HepG2 (cell line): ENCODE measurements around the gene FOXR1. TPM values are rescaled to one million over a fixed set of nuclear protein-coding genes. Genes with fewer than 3 reads are reported as not detected.

Source experiments
- BRCA1 ChIP-seq: sonication (generic); formaldehyde crosslinking; IDR thresholded peaks from 2 replicates; pipeline ENCODE4 v1.4.0; 2020; ENCODE audit warnings: missing genetic modification reagents
- EEA1 ChIP-seq: sonication (generic); formaldehyde crosslinking; IDR thresholded peaks from 2 replicates; pipeline ENCODE4 v1.5.1; 2020; ENCODE audit warnings: mild to moderate bottlenecking, missing genetic modification reagents, borderline replicate concordance
- GABPB1 ChIP-seq: IDR thresholded peaks from 2 replicates; pipeline ENCODE4 v1.6.1; 2016; ENCODE audit warnings: mild to moderate bottlenecking, missing genetic modification reagents, moderate library complexity, missing compliant biosample characterization
- HES4 ChIP-seq: sonication (generic); formaldehyde crosslinking; IDR thresholded peaks from 2 replicates; pipeline ENCODE4 v1.9.0; 2021; ENCODE audit warnings: mild to moderate bottlenecking, missing genetic modification reagents, borderline replicate concordance
- HMGXB3 ChIP-seq: sonication (generic); formaldehyde crosslinking; IDR thresholded peaks from 2 replicates; pipeline ENCODE4 v1.4.0; 2020; ENCODE audit warnings: missing genetic modification reagents, borderline replicate concordance
- HNF1B ChIP-seq: sonication (generic); formaldehyde crosslinking; IDR thresholded peaks from 2 replicates; pipeline ENCODE4 v1.5.1; 2020; ENCODE audit warnings: mild to moderate bottlenecking, moderate library complexity, missing genetic modification reagents
- IRF1 ChIP-seq: sonication (generic); formaldehyde crosslinking; IDR thresholded peaks from 2 replicates; pipeline ENCODE4 v1.4.0; 2020; ENCODE audit warnings: low read depth, mild to moderate bottlenecking, missing genetic modification reagents
- JUN ChIP-seq: sonication (generic); formaldehyde crosslinking; IDR thresholded peaks from 2 replicates; pipeline ENCODE4 v1.4.0; 2020; ENCODE audit warnings: mild to moderate bottlenecking, missing genetic modification reagents
- KLF12 ChIP-seq: sonication (generic); formaldehyde crosslinking; IDR thresholded peaks from 2 replicates; pipeline ENCODE4 v1.4.0; 2020; ENCODE audit warnings: missing genetic modification reagents, borderline replicate concordance
- MAFG ChIP-seq: sonication (generic); formaldehyde crosslinking; IDR thresholded peaks from 2 replicates; pipeline ENCODE4 v1.5.1; 2020; ENCODE audit warnings: mild to moderate bottlenecking, missing genetic modification reagents
- NFRKB ChIP-seq: fragments of 450-650 bp; IDR thresholded peaks from 2 replicates; pipeline ENCODE4 v1.6.1; 2017
- ONECUT2 ChIP-seq: sonication (generic); formaldehyde crosslinking; IDR thresholded peaks from 2 replicates; pipeline ENCODE4 v1.4.0; 2020; ENCODE audit warnings: missing genetic modification reagents
- PHB2 ChIP-seq: fragments of 450-650 bp; IDR thresholded peaks from 2 replicates; pipeline ENCODE4 v1.6.1; 2018; ENCODE audit not compliant: partially characterized antibody
- SRSF1 ChIP-seq: fragments of 200-400 bp; formaldehyde crosslinking; optimal IDR thresholded peaks from 2 replicates; pipeline ENCODE3; 2017; ENCODE audit warnings: mild to moderate bottlenecking, low read depth, low read length, moderate library complexity
- XRCC5 ChIP-seq: fragments of 200-400 bp; formaldehyde crosslinking; optimal IDR thresholded peaks from 2 replicates; pipeline ENCODE3; 2017; ENCODE audit warnings: mild to moderate bottlenecking, low read length
- ZBTB7B ChIP-seq: sonication (generic); formaldehyde crosslinking; IDR thresholded peaks from 2 replicates; pipeline ENCODE4 v1.4.0; 2020; ENCODE audit warnings: missing genetic modification reagents
- ZFP41 ChIP-seq: sonication (generic); formaldehyde crosslinking; IDR thresholded peaks from 2 replicates; pipeline ENCODE4 v1.4.0; 2020; ENCODE audit warnings: mild to moderate bottlenecking, missing genetic modification reagents, borderline replicate concordance
- ZHX1 ChIP-seq: sonication (generic); formaldehyde crosslinking; IDR thresholded peaks from 2 replicates; pipeline ENCODE4 v1.8.1; 2022; ENCODE audit warnings: low read depth, mild to moderate bottlenecking, missing genetic modification reagents
- ZNF562 ChIP-seq: sonication (generic); formaldehyde crosslinking; IDR thresholded peaks from 2 replicates; pipeline ENCODE4 v1.8.0; 2022; ENCODE audit warnings: missing genetic modification reagents, borderline replicate concordance
- ZNF564 ChIP-seq: sonication (generic); formaldehyde crosslinking; IDR thresholded peaks from 2 replicates; pipeline ENCODE4 v1.8.1; 2023; ENCODE audit warnings: mild to moderate bottlenecking, missing genetic modification reagents
- ZNF720 ChIP-seq: sonication (generic); formaldehyde crosslinking; IDR thresholded peaks from 2 replicates; pipeline ENCODE4 v1.4.0; 2020; ENCODE audit warnings: missing genetic modification reagents
- polyA plus RNA-seq, 8 experiments: library from polyadenylated mRNA; depleted of rRNA in 3 of 8; stranded (reverse) in 7 of 8; unstranded in 1 of 8; fragments of >200 nt; fragmentation: Illumina TruSeq in 4 of 8; extraction: Trizol in 4 of 8; gene quantifications; 2 replicates each; pipeline versions ENCODE4 v1.2.1 to v1.2.3, GENCODE V29; 2011 to 2016; ENCODE audit warnings: low read depth in 4 of 8, missing spikeins in 1 of 8, mixed read lengths in 1 of 8; ENCODE audit not compliant: insufficient read depth in 1 of 8
- total RNA-seq, 5 experiments: library from RNA; depleted of rRNA; stranded (reverse); fragments of >200 nt; fragmentation: Illumina TruSeq; extraction: Trizol; gene quantifications; 2 replicates each; pipeline ENCODE4 v1.2.3, GENCODE V29; 2016; ENCODE audit warnings: low read depth in 1 of 5

The FOXR1 gene
- total and polyA plus RNA-seq, 2 of the 13 experiments (the other 11 are each of a cell fraction or from before 2014, with no cell fraction given): not detected

GRCh38 chr11:118998388-118998717 lies 26.8 kb downstream of the FOXR1 start (continued):
- TF ChIP-seq BRCA1 (CRISPR knock-in tag) (no peak), ZFP41 (CRISPR knock-in tag) (no peak), MAFG (CRISPR knock-in tag) (no peak), IRF1 (CRISPR knock-in tag) (no peak), JUN (no peak), GABPB1 (CRISPR knock-in tag) (no peak), SRSF1 (no peak), NFRKB (no peak), EEA1 (no peak), HMGXB3 (CRISPR knock-in tag) (no peak), KLF12 (CRISPR knock-in tag) (no peak), ZHX1 (CRISPR knock-in tag) (no peak), XRCC5 (no peak), ZBTB7B (no peak), ZNF562 (CRISPR knock-in tag) (no peak), HNF1B (CRISPR knock-in tag) (no peak), PHB2 (no peak), ZNF564 (CRISPR knock-in tag) (no peak), ZNF720 (CRISPR knock-in tag) (no peak), HES4 (CRISPR knock-in tag) (peak; percentile 50; the same call in 1 of the 2 replicates), ONECUT2 (no peak)
